ENCODE measurements around the gene HOXD4.

HOXD4 gene

GRCh38 chr2:176114120-176114929 is 37.0 kb upstream of the HOXD4 start:
- DNase-seq (ENCODE audit: low spot score), result no peak

GRCh38 chr2:176114930-176115625 is 36.3 kb upstream of the HOXD4 start:
- no peak for DNase-seq (ENCODE audit: low spot score)

GRCh38 chr2:176115883-176116813 is 35.2 kb upstream of the HOXD4 start, which contains the start of gene HOXD10:
Gene HOXD10 (plus strand): TSS chr2:176116778. CDS start chr2:176116834, 56 bp downstream.
- no peak for DNase-seq (ENCODE audit: low spot score)

GRCh38 chr2:176117162-176117822 is 34.1 kb upstream of the HOXD4 start:
- no peak for DNase-seq (ENCODE audit: low spot score)

GRCh38 chr2:176117823-176118371 is 33.5 kb upstream of the HOXD4 start:
- DNase-seq (ENCODE audit: low spot score), result no peak

- DNase-seq (ENCODE audit: low spot score), result peak; percentile 50
Measured at GRCh38 chr2:176118601-176119339, 32.6 kb upstream of the HOXD4 start.

GRCh38 chr2:176120364-176121189 is 30.8 kb upstream of the HOXD4 start:
- no peak for DNase-seq (ENCODE audit: low spot score)

- DNase-seq (ENCODE audit: low spot score), result no peak
Measured at GRCh38 chr2:176121190-176122051, 29.9 kb upstream of the HOXD4 start.

GRCh38 chr2:176122052-176122682 is 29.2 kb upstream of the HOXD4 start:
- no peak for DNase-seq (ENCODE audit: low spot score)

GRCh38 chr2:176122683-176123410 is 28.5 kb upstream of the HOXD4 start, which contains the start of gene HOXD9:
Gene HOXD9 (plus strand): TSS chr2:176122719. CDS start chr2:176122769, 50 bp downstream.
- DNase-seq (ENCODE audit: low spot score), result peak; percentile 31

GRCh38 chr2:176123411-176124109 is 27.8 kb upstream of the HOXD4 start:
- DNase-seq (ENCODE audit: low spot score), result no peak

GRCh38 chr2:176124110-176124946 is 27.0 kb upstream of the HOXD4 start:
- no peak for DNase-seq (ENCODE audit: low spot score)

- no peak for DNase-seq (ENCODE audit: low spot score)
Measured at GRCh38 chr2:176124947-176125771, 26.2 kb upstream of the HOXD4 start.

GRCh38 chr2:176125772-176126054 is 25.6 kb upstream of the HOXD4 start:
- DNase-seq (ENCODE audit: low spot score), result no peak

All from cerebellar cortex (tissue), 1 donor.